T-helper 2 cell treated with Interferon-gamma antibody and Interleukin-4, amounts not matched to agents 5 μg/mL and 100 μg/mL, for 36 hours (primary cell): ENCODE data around the gene CLUH.
"Not testable (repeated sequence)": the region's sequence is repeated elsewhere in the genome, so short reads cannot be mapped to it uniquely, and the experiment has no call there.

Source experiments
- DNase-seq: peaks from one replicate; pipeline ENCODE4 v3.0.0; 2021; ENCODE audit warnings: low spot score
- H3K27ac Mint-ChIP-seq: one replicate; pipeline ENCODE4 v1.8.0; 2021; ENCODE audit warnings: mild to moderate bottlenecking, mixed read lengths
- H3K27me3 Mint-ChIP-seq: one replicate; pipeline ENCODE4 v1.8.0; 2021; ENCODE audit warnings: low read depth, mixed read lengths
- H3K36me3 Mint-ChIP-seq: one replicate; pipeline ENCODE4 v1.8.0; 2021; ENCODE audit warnings: low read depth, mixed read lengths
- H3K4me1 Mint-ChIP-seq: one replicate; pipeline ENCODE4 v1.8.0; 2021; ENCODE audit warnings: low read depth, mixed read lengths
- H3K4me3 Mint-ChIP-seq: one replicate; pipeline ENCODE4 v1.8.0; 2022; ENCODE audit warnings: mild to moderate bottlenecking, moderate library complexity, mixed read lengths
- H3K9me3 Mint-ChIP-seq: one replicate; pipeline ENCODE4 v1.8.0; 2021; ENCODE audit warnings: mixed read lengths

Gene CLUH

GRCh38 chr17:2691069-2691871, 20.3 kb downstream of the CLUH start:
- Mint-ChIP-seq H3K27ac (no peak overlapping the region), H3K4me1 (no peaks in the 10 kb centered on the region), H3K4me3 (no peak overlapping the region), H3K27me3 (no peaks in the 10 kb centered on the region), H3K9me3 (no peaks in the 10 kb centered on the region), H3K36me3 (peaks cover 5% of the 10 kb centered on the region)
- no peak for DNase-seq

GRCh38 chr17:2690165-2691068, 21.1 kb downstream of the CLUH start:
- DNase-seq: no peak
- Mint-ChIP-seq H3K4me3 (no peak overlapping the region), H3K27ac (no peak overlapping the region), H3K9me3 (no peaks in the 10 kb centered on the region), H3K4me1 (no peaks in the 10 kb centered on the region), H3K27me3 (no peaks in the 10 kb centered on the region), H3K36me3 (peaks cover 5% of the 10 kb centered on the region)

- Mint-ChIP-seq H3K27ac (no peak overlapping the region), H3K9me3 (no peaks in the 10 kb centered on the region), H3K4me1 (no peaks in the 10 kb centered on the region), H3K27me3 (no peaks in the 10 kb centered on the region), H3K4me3 (no peak overlapping the region), H3K36me3 (peaks cover 5% of the 10 kb centered on the region)
- no peak for DNase-seq
Observed at GRCh38 chr17:2689411-2690164, 22.0 kb downstream of the CLUH start.

GRCh38 chr17:2688351-2689342, 22.9 kb downstream of the CLUH start:
- DNase-seq: no peak
- no peaks in the 10 kb centered on the region for H3K27me3 Mint-ChIP-seq
- peaks cover 13% of the 10 kb centered on the region for H3K36me3 Mint-ChIP-seq
- no peaks in the 10 kb centered on the region for H3K9me3 Mint-ChIP-seq
- H3K4me3 Mint-ChIP-seq: no peak overlapping the region
- no peaks in the 10 kb centered on the region for H3K4me1 Mint-ChIP-seq
- no peak overlapping the region for H3K27ac Mint-ChIP-seq

- Mint-ChIP-seq H3K27me3 (no peaks in the 10 kb centered on the region), H3K4me3 (no peak overlapping the region), H3K9me3 (no peaks in the 10 kb centered on the region), H3K36me3 (peaks cover 23% of the 10 kb centered on the region), H3K27ac (no peak overlapping the region), H3K4me1 (no peaks in the 10 kb centered on the region)
- DNase-seq: no peak
Observed at GRCh38 chr17:2687074-2687418, 24.5 kb downstream of the CLUH start.

GRCh38 chr17:2685696-2686095, 25.9 kb downstream of the CLUH start:
- Mint-ChIP-seq H3K36me3 (peaks cover 34% of the 10 kb centered on the region), H3K9me3 (no peaks in the 10 kb centered on the region), H3K4me1 (no peaks in the 10 kb centered on the region), H3K4me3 (no peak overlapping the region), H3K27me3 (no peaks in the 10 kb centered on the region), H3K27ac (no peak overlapping the region)
- no peak for DNase-seq

GRCh38 chr17:2684549-2684948, 27.0 kb downstream of the CLUH start:
- no peaks in the 10 kb centered on the region for H3K9me3 Mint-ChIP-seq
- H3K4me1 Mint-ChIP-seq: no peaks in the 10 kb centered on the region
- no peak for DNase-seq
- no peak overlapping the region for H3K4me3 Mint-ChIP-seq
- no peak overlapping the region for H3K27ac Mint-ChIP-seq
- H3K36me3 Mint-ChIP-seq: peaks cover 43% of the 10 kb centered on the region
- H3K27me3 Mint-ChIP-seq: no peaks in the 10 kb centered on the region

GRCh38 chr17:2683912-2684311, 27.7 kb downstream of the CLUH start:
- Mint-ChIP-seq H3K27ac (no peak overlapping the region), H3K36me3 (peaks cover 43% of the 10 kb centered on the region), H3K4me3 (no peak overlapping the region), H3K27me3 (no peaks in the 10 kb centered on the region), H3K9me3 (no peaks in the 10 kb centered on the region), H3K4me1 (no peaks in the 10 kb centered on the region)
- DNase-seq: no peak

GRCh38 chr17:2682176-2682938, 29.2 kb downstream of the CLUH start:
- no peak overlapping the region for H3K27ac Mint-ChIP-seq
- H3K27me3 Mint-ChIP-seq: no peaks in the 10 kb centered on the region
- H3K4me3 Mint-ChIP-seq: no peak overlapping the region
- no peaks in the 10 kb centered on the region for H3K4me1 Mint-ChIP-seq
- peaks cover 43% of the 10 kb centered on the region for H3K36me3 Mint-ChIP-seq
- no peak for DNase-seq
- H3K9me3 Mint-ChIP-seq: no peaks in the 10 kb centered on the region

GRCh38 chr17:2681650-2682049, 29.9 kb downstream of the CLUH start:
- H3K4me1 Mint-ChIP-seq: no peaks in the 10 kb centered on the region
- H3K27me3 Mint-ChIP-seq: no peaks in the 10 kb centered on the region
- no peaks in the 10 kb centered on the region for H3K9me3 Mint-ChIP-seq
- no peak overlapping the region for H3K27ac Mint-ChIP-seq
- DNase-seq: no peak
- H3K4me3 Mint-ChIP-seq: no peak overlapping the region
- peaks cover 46% of the 10 kb centered on the region for H3K36me3 Mint-ChIP-seq

- Mint-ChIP-seq H3K27ac (no peak overlapping the region), H3K36me3 (peaks cover 48% of the 10 kb centered on the region), H3K4me1 (no peaks in the 10 kb centered on the region), H3K9me3 (no peaks in the 10 kb centered on the region), H3K27me3 (no peaks in the 10 kb centered on the region), H3K4me3 (no peak overlapping the region)
- no peak for DNase-seq
Observed at GRCh38 chr17:2680961-2681360, 30.6 kb downstream of the CLUH start.

- not testable (repeated sequence) for H3K4me1 Mint-ChIP-seq, H3K4me3 Mint-ChIP-seq, DNase-seq, H3K9me3 Mint-ChIP-seq, H3K27me3 Mint-ChIP-seq
- H3K36me3 Mint-ChIP-seq: peaks cover 52% of the 10 kb centered on the region
- peak overlapping the region; percentile 29 for H3K27ac Mint-ChIP-seq
Observed at GRCh38 chr17:2679247-2679646, 32.3 kb downstream of the CLUH start.
